Lower leg skin (tissue), 3 donors: ENCODE results near the gene NKAIN4.

Experiments used
- CTCF ChIP-seq, 3 donors: fragments of 450-650 bp; IDR thresholded peaks; one replicate each; pipeline ENCODE4 v1.5.1; 2016; ENCODE audit warnings: antibody characterized with exemption in 3 of 3, mild to moderate bottlenecking in 3 of 3, moderate library complexity in 2 of 3
- POLR2A ChIP-seq, 2 donors: fragments of 450-650 bp; IDR thresholded peaks; one replicate each; pipeline ENCODE4 v1.6.1; 2016 to 2017; ENCODE audit warnings: antibody characterized with exemption in 2 of 2, mild to moderate bottlenecking in 1 of 2, moderate library complexity in 1 of 2

GRCh38 chr20:63282946-63283345 lies 28.7 kb upstream of the NKAIN4 start:
- TF ChIP-seq POLR2A (IDR thresholded peaks at IDR 0.05) (no peak), CTCF (IDR thresholded peaks at IDR 0.05) (no peak)
